ENCODE measurements around the gene PELI1. TPM values are rescaled to one million over a fixed set of nuclear protein-coding genes. Genes with fewer than 3 reads are reported as not detected.

PELI1 gene, protein sequence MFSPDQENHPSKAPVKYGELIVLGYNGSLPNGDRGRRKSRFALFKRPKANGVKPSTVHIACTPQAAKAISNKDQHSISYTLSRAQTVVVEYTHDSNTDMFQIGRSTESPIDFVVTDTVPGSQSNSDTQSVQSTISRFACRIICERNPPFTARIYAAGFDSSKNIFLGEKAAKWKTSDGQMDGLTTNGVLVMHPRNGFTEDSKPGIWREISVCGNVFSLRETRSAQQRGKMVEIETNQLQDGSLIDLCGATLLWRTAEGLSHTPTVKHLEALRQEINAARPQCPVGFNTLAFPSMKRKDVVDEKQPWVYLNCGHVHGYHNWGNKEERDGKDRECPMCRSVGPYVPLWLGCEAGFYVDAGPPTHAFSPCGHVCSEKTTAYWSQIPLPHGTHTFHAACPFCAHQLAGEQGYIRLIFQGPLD
- total RNA-seq (2021; fragmentation: NEBNext Ultra II Directional; extraction: Animal tissue kit (Norgen Biotek cat#: 25700)) = 1 to 10 TPM; 1.9 to 4.9 (median 2.8) TPM
- long read RNA-seq, partial matches to known transcripts = 0 of 2 reads
- long read RNA-seq, other reads (novel, unspliced or antisense) = 1 of 2 reads

DNA sequence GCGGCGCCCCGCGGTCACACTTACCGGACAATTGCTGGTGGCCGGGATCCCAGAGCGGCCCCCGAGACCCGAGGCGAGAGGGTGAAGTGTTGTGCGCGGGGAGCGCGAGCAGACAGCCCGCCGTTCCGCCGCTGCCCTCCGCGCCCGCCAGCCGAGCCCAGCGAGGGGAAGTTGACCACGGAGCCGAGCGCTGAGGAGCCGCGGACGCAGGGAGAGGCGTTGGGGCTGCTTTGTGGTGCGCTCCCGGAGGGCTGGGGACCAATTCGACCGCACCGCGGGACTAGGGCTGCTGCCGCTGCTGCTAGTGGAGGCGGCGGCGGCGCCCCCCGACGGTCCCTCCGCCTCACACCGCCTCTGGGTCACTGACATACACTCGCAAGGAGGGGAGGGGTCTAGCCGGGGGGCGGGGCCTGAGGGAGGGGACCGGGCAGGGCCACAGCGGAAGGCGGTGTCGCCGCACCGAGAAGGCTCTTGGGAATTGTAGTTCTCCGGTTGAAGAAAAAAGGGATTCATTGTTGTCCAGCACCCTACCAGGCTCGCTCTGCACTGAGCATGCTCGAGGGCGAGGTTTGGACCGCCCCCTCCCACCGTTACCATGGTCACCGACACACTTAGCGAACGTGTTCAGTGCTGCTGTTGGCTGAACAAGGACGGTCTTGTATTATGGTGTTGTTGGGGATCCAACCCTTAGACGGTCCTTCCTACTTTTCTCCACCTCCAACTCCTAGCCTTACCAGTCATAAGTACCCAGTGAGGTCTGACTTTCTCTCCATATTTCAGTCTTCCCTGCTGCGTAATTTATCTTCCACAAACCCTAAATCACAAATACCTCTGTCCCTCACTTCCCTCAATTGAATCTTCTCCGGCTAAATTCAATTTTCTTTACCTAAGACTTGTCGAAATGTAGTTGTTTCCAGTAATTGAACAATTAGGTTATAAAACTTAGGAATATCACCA lies at the start of gene PELI1:
TSS of gene PELI1 (minus strand) at position 364 of the 957 bp plus-strand sequence. CDS start 36,110 bp downstream, outside the sequence.
- TF ChIP-seq, protein P1, sequence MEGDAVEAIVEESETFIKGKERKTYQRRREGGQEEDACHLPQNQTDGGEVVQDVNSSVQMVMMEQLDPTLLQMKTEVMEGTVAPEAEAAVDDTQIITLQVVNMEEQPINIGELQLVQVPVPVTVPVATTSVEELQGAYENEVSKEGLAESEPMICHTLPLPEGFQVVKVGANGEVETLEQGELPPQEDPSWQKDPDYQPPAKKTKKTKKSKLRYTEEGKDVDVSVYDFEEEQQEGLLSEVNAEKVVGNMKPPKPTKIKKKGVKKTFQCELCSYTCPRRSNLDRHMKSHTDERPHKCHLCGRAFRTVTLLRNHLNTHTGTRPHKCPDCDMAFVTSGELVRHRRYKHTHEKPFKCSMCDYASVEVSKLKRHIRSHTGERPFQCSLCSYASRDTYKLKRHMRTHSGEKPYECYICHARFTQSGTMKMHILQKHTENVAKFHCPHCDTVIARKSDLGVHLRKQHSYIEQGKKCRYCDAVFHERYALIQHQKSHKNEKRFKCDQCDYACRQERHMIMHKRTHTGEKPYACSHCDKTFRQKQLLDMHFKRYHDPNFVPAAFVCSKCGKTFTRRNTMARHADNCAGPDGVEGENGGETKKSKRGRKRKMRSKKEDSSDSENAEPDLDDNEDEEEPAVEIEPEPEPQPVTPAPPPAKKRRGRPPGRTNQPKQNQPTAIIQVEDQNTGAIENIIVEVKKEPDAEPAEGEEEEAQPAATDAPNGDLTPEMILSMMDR (IDR thresholded peaks at IDR 0.05) = peak; percentile 59
- DNase-seq = peak; percentile 88
- peak within 1 kb of the TSS; percentile 96 for H3K4me3 Mint-ChIP-seq
- peaks cover 5% of the 10 kb centered on the region; the same call in 1 of the 2 replicates for H3K27me3 Mint-ChIP-seq (ENCODE audit: insufficient read depth)
- H3K27ac Mint-ChIP-seq = peak within 1 kb of the TSS; percentile 92
- H3K36me3 Mint-ChIP-seq (ENCODE audit: low read depth) = no peaks in the 10 kb centered on the region
- H3K9me3 Mint-ChIP-seq = no peaks in the 10 kb centered on the region
- peaks cover 32% of the 10 kb centered on the region for H3K4me1 Mint-ChIP-seq (ENCODE audit: low read depth)

DNA sequence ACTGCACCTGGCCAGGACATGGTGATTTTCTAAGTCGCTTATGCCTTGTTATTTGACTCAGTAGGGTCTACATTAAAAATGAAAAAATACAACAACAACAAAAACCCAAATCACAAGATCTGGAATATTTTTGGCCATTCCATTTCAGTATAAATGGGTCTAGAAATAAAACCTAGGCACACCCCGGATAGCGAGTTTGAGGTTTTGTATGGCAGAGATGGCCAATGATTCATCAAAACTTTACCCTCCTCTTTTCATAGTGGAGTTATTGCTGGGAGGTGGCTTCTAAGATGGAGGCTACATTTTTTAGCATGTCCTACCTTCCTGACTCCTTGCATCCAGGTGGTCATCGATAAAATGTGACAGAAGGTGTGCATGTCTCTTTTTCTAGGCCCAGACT lies 49.3 kb upstream of the PELI1 start:
- Mint-ChIP-seq H3K4me3 (no peak overlapping the region), H3K27ac (no peak overlapping the region), H3K36me3 (ENCODE audit: low read depth) (no peaks in the 10 kb centered on the region), H3K27me3 (ENCODE audit: insufficient read depth) (peaks cover 31% of the 10 kb centered on the region), H3K4me1 (ENCODE audit: low read depth) (no peaks in the 10 kb centered on the region), H3K9me3 (no peaks in the 10 kb centered on the region)
- TF ChIP-seq, protein P1 (IDR thresholded peaks at IDR 0.05) = no peak
- no peak for DNase-seq

DNA sequence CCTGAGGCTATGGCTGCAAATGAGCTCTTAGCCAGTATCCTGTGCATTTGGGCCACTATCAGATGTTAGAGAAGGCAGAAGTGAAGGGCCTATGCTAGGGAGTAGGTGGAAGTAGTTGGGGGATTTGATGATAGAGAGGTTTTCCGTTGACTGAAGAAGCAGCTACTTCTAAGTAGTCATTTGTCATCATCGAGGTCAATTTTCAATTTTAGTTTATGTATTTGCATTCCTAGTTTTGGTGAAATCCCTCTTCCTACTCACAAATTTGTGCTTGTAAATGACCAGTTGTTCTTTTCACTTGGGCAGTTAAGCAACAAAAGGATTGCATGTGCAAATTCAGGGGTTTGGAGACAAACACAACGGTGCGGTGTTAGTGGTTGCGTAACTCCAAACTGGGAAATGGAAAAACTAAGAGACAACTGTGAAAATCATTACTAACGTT lies 48.5 kb upstream of the PELI1 start:
- Mint-ChIP-seq H3K4me3 (no peak overlapping the region), H3K4me1 (ENCODE audit: low read depth) (no peaks in the 10 kb centered on the region), H3K27me3 (ENCODE audit: insufficient read depth) (peaks cover 36% of the 10 kb centered on the region), H3K9me3 (no peaks in the 10 kb centered on the region), H3K36me3 (ENCODE audit: low read depth) (no peaks in the 10 kb centered on the region), H3K27ac (no peak overlapping the region)
- TF ChIP-seq, protein P1 (IDR thresholded peaks at IDR 0.05) = no peak
- DNase-seq = no peak

DNA sequence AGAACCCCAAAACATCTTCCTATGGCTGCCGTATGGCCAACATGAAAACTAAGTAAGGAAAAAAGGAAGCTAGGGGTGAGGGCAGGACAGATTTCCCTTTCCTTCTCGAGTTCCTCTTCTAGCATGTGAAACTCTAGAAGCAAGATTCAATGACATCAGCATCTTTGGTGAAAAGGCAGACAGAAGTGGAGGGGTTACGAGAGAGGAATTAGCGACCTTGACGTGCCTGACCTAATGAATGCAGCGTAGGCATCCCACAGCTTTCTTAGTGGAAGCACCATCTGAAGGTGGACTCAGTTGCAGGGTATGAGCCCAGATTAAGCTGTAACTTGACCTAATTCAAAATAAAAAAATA lies 47.9 kb upstream of the PELI1 start:
- TF ChIP-seq, protein P1 (IDR thresholded peaks at IDR 0.05) = no peak
- Mint-ChIP-seq H3K27me3 (ENCODE audit: insufficient read depth) (peaks cover 36% of the 10 kb centered on the region), H3K27ac (no peak overlapping the region), H3K9me3 (no peaks in the 10 kb centered on the region), H3K4me3 (no peak overlapping the region), H3K4me1 (ENCODE audit: low read depth) (no peaks in the 10 kb centered on the region), H3K36me3 (ENCODE audit: low read depth) (no peaks in the 10 kb centered on the region)
- no peak for DNase-seq

DNA sequence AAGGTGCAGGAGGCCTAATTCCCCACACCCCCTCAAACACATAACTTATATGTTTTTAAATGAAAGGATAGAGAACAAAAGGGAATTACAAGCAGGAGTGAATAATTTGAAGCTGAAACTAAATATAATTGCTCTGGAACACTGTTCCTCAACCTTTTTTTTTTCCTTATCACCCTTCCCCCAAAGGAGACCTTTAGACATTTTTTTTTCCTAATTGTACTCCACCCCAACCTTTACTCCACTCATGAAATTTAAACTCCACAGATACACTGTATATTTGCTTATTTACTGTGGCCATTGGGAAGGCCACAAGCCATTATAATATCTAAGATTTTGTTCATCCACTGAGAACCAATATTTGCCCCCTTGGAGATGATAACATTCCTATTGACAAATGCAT lies 45.4 kb upstream of the PELI1 start:
- Mint-ChIP-seq H3K4me3 (no peak overlapping the region), H3K4me1 (ENCODE audit: low read depth) (no peaks in the 10 kb centered on the region), H3K27ac (no peak overlapping the region), H3K9me3 (no peaks in the 10 kb centered on the region), H3K36me3 (ENCODE audit: low read depth) (no peaks in the 10 kb centered on the region), H3K27me3 (ENCODE audit: insufficient read depth) (peaks cover 48% of the 10 kb centered on the region)
- DNase-seq = no peak
- TF ChIP-seq, protein P1 (IDR thresholded peaks at IDR 0.05) = no peak

All from HFFc6 (cell line).